ENCODE results near the gene CFDP1. TPM values are rescaled to one million over a fixed set of nuclear protein-coding genes. Genes with fewer than 3 reads are reported as not detected.

The CFDP1 gene
- total and polyA plus RNA-seq, 2 of the 13 experiments (the other 11 are each of a cell fraction or from before 2014, with no cell fraction given), result 78.6 to 153 TPM

DNA sequence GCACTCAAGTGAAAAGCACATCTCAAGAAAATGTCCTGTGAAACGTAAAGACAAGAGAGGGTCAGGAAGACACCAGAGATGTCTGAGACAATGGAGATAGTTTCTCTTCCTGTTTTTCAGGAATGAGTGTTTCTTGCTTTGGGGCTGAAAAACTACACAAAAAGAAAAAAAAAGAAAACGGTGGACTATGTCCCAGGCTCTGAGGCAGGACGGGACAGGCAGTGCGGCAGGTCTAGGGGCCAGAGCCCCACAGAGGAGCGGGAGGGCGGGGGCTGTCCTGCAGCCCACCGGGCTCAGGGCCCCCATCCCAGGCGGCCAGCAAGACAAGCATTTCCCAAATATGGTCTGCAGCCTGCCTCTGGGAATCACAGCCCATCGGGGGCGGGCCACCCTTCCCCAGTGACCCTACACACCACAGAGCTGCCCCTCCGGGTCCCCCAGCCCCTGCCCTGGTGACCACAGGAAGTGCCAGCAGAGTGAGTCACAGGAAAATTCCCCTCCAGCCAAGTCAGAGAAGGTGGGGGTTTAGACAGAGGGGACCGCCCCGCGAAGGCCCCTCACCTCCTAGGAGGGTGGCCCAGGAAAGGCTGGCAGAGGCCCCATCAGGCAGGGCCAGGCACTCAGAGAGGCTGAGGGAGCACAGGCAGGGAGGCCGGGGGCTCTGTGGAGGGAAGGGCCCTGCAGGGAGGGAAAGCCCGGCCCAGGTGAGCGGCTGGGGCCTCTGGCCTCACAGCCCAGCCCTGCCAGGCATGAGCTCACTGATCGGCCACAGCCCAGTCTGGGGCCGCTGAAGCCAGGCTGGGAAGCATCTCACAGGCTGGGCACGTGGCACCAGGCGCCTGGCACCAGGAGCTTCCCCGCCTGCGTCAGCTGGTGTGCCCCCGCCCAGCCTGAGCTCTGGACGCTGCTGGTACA lies 188.2 kb downstream of the CFDP1 start (continued):
- TF ChIP-seq ZNF839 (CRISPR knock-in tag; IDR thresholded peaks at IDR 0.05; ENCODE audit: borderline replicate concordance) (0 out of 2 replicates have a peak, but pooled peaks have one; percentile 78), DMAP1 (CRISPR knock-in tag; IDR thresholded peaks at IDR 0.05) (peak; percentile 86), ZNF552 (CRISPR knock-in tag; IDR thresholded peaks at IDR 0.05; ENCODE audit: borderline replicate concordance) (0 out of 2 replicates have a peak, but pooled peaks have one; percentile 19), ZFP36L2 (CRISPR knock-in tag; IDR thresholded peaks at IDR 0.05) (0 out of 2 replicates have a peak, but pooled peaks have one; percentile 70), PLRG1 (conservative IDR thresholded peaks at IDR 0.05) (no peak), ZNF598 (CRISPR knock-in tag; IDR thresholded peaks at IDR 0.05; ENCODE audit: borderline replicate concordance) (peak; percentile 76; the same call in 1 of the 2 replicates), TGIF2 (CRISPR knock-in tag; IDR thresholded peaks at IDR 0.05) (peak; percentile 80; the same call in 1 of the 2 replicates), ZNF543 (CRISPR knock-in tag; IDR thresholded peaks at IDR 0.05) (peak; percentile 93), ZNF782 (CRISPR knock-in tag; IDR thresholded peaks at IDR 0.05; ENCODE audit: borderline replicate concordance) (no peak; the same call in 1 of the 2 replicates), ZMYM3 (CRISPR knock-in tag; IDR thresholded peaks at IDR 0.05) (no peak; the same call in 1 of the 2 replicates), ZBTB3 (CRISPR knock-in tag; IDR thresholded peaks at IDR 0.05; ENCODE audit: borderline replicate concordance, low read depth) (peak; percentile 89; the same call in 1 of the 2 replicates), EP300 (IDR thresholded peaks at IDR 0.05; ENCODE audit: low read depth in 2 of 2, low read length in 2 of 2) (peak in 1 of 2 experiments; percentile 96), EP300 (CRISPR knock-in tag; IDR thresholded peaks at IDR 0.05; ENCODE audit: borderline replicate concordance) (peak; percentile 94), ZNF720 (CRISPR knock-in tag; IDR thresholded peaks at IDR 0.05) (no peak), FOXK2 (IDR thresholded peaks at IDR 0.05) (no peak), PHF21A (CRISPR knock-in tag; IDR thresholded peaks at IDR 0.05) (peak; percentile 100), ZNF501 (CRISPR knock-in tag; IDR thresholded peaks at IDR 0.05) (peak; percentile 86; the same call in 1 of the 2 replicates), SNRNP70 (IDR thresholded peaks at IDR 0.05; ENCODE audit: low read depth, low read length) (no peak), PRMT3 (CRISPR knock-in tag; IDR thresholded peaks at IDR 0.05; ENCODE audit: borderline replicate concordance, low read depth) (no peak; the same call in 1 of the 2 replicates), ARNTL (CRISPR knock-in tag; IDR thresholded peaks at IDR 0.05) (peak; percentile 79), RBFOX2 (IDR thresholded peaks at IDR 0.05; ENCODE audit: low read depth, low read length) (peak; percentile 98), PTBP1 (IDR thresholded peaks at IDR 0.05; ENCODE audit: low read depth, low read length, poor library complexity, severe bottlenecking) (peak; percentile 79), ZNF775 (CRISPR knock-in tag; IDR thresholded peaks at IDR 0.05; ENCODE audit: borderline replicate concordance) (0 out of 2 replicates have a peak, but pooled peaks have one; percentile 80), ISL2 (CRISPR knock-in tag; IDR thresholded peaks at IDR 0.05) (peak; percentile 92)
- TF ChIP-seq, protein P1, sequence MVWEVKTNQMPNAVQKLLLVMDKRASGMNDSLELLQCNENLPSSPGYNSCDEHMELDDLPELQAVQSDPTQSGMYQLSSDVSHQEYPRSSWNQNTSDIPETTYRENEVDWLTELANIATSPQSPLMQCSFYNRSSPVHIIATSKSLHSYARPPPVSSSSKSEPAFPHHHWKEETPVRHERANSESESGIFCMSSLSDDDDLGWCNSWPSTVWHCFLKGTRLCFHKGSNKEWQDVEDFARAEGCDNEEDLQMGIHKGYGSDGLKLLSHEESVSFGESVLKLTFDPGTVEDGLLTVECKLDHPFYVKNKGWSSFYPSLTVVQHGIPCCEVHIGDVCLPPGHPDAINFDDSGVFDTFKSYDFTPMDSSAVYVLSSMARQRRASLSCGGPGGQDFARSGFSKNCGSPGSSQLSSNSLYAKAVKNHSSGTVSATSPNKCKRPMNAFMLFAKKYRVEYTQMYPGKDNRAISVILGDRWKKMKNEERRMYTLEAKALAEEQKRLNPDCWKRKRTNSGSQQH (CRISPR knock-in tag; IDR thresholded peaks at IDR 0.05; ENCODE audit: low read depth), result peak; percentile 87; the same call in 1 of the 2 replicates
- TF ChIP-seq, protein P2, sequence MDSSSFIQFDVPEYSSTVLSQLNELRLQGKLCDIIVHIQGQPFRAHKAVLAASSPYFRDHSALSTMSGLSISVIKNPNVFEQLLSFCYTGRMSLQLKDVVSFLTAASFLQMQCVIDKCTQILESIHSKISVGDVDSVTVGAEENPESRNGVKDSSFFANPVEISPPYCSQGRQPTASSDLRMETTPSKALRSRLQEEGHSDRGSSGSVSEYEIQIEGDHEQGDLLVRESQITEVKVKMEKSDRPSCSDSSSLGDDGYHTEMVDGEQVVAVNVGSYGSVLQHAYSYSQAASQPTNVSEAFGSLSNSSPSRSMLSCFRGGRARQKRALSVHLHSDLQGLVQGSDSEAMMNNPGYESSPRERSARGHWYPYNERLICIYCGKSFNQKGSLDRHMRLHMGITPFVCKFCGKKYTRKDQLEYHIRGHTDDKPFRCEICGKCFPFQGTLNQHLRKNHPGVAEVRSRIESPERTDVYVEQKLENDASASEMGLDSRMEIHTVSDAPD (CRISPR knock-in tag; IDR thresholded peaks at IDR 0.05), result no peak
- TF ChIP-seq, protein P3, sequence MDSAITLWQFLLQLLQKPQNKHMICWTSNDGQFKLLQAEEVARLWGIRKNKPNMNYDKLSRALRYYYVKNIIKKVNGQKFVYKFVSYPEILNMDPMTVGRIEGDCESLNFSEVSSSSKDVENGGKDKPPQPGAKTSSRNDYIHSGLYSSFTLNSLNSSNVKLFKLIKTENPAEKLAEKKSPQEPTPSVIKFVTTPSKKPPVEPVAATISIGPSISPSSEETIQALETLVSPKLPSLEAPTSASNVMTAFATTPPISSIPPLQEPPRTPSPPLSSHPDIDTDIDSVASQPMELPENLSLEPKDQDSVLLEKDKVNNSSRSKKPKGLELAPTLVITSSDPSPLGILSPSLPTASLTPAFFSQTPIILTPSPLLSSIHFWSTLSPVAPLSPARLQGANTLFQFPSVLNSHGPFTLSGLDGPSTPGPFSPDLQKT (CRISPR knock-in tag; IDR thresholded peaks at IDR 0.05; ENCODE audit: borderline replicate concordance), result no peak

All from HepG2 (cell line).